Transverse colon (tissue), 4 donors: ENCODE data around the gene YTHDF1.

ENCODE experiments used
- CTCF ChIP-seq, 5 experiments: fragments of 200-600 bp in 3 of 5; fragments of 450-650 bp in 2 of 5; sonication (generic) in 3 of 5; IDR thresholded peaks; 1 replicate in 2 of 5; 2 replicates in 3 of 5; pipeline ENCODE4 v1.5.1; 2016 to 2017; ENCODE audit warnings: antibody characterized with exemption in 5 of 5, inconsistent platforms in 3 of 5, mild to moderate bottlenecking in 2 of 5, moderate library complexity in 1 of 5
- POLR2A ChIP-seq: fragments of 450-650 bp; IDR thresholded peaks from one replicate; pipeline ENCODE4 v1.6.1; 2016; ENCODE audit warnings: antibody characterized with exemption, mild to moderate bottlenecking, moderate library complexity
- POLR2AphosphoS5 ChIP-seq, 3 donors: sonication (generic); formaldehyde crosslinking; IDR thresholded peaks; one replicate each; pipeline ENCODE4 v1.6.1; 2016; ENCODE audit warnings: antibody characterized with exemption in 3 of 3

DNA sequence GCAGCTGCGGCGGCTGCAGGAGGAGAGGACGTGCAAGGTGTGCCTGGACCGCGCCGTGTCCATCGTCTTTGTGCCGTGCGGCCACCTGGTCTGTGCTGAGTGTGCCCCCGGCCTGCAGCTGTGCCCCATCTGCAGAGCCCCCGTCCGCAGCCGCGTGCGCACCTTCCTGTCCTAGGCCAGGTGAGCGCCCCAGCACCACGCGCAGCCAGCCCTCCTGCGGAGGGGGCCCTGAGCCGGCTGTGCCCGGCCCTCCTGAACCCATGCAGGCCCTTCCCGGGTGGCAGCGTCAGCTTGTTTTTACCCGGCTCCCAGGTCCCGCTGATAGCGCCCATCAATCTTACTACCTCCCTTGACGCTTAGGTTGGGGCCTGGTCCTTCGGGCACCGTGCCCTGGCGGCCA is 23.5 kb upstream of the YTHDF1 start:
- TF ChIP-seq POLR2A (no peak), CTCF (IDR thresholded peaks at IDR 0.05) (no peak), POLR2AphosphoS5 (IDR thresholded peaks at IDR 0.05) (no peak)
